Thyroid gland (tissue), 4 donors: Measurements from ENCODE around the gene EIF3J.
"Not testable (repeated sequence)": the region's sequence is repeated elsewhere in the genome, so short reads cannot be mapped to it uniquely, and the experiment has no call there.

ENCODE experiments used
- CTCF ChIP-seq, 6 experiments: fragments of 200-600 bp in 3 of 6; fragments of 450-650 bp in 3 of 6; sonication (generic) in 3 of 6; IDR thresholded peaks; one replicate each; pipeline ENCODE4 v1.5.1; 2016 to 2019; ENCODE audit warnings: antibody characterized with exemption in 6 of 6, mild to moderate bottlenecking in 2 of 6, inconsistent platforms in 1 of 6, moderate library complexity in 1 of 6
- POLR2A ChIP-seq, 2 donors: fragments of 450-650 bp; IDR thresholded peaks; one replicate each; pipeline ENCODE4 v1.6.1; 2017; ENCODE audit warnings: antibody characterized with exemption in 2 of 2, mild to moderate bottlenecking in 2 of 2, moderate library complexity in 1 of 2

- TF ChIP-seq POLR2A, CTCF (IDR thresholded peaks at IDR 0.05): not testable (repeated sequence)
Measured at GRCh38 chr15:44560926-44561325, 24.0 kb downstream of the EIF3J start.
